ENCODE data around the gene ZNF595. TPM values are rescaled to one million over a fixed set of nuclear protein-coding genes. Genes with fewer than 3 reads are reported as not detected.
A peak's percentile ranks its signal among the peaks of the same experiment; 100 is the strongest.
"Not testable (repeated sequence)": the region's sequence is repeated elsewhere in the genome, so short reads cannot be mapped to it uniquely, and the experiment has no call there.

Gene ZNF595
- total RNA-seq, 1 experiment from 2014 or later: 36.7 TPM

DNA sequence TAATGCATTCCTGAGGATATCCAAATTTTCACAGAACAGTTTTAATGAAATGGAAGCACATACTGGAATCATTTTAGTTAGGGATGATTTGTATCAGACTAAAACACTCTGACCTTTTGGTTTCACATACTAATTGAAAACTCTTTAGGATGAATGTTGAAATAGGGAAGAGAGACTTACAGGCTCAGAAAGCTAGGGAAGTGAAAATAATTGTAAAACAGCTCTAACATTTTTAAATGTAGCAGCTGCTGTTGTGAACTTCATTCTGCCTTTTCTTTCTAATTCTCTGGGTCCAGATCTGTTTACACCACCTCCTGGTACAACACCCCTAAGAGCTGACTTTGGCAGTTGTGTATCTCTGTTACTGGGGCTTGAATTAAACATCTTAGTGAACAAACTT is 9.7 kb upstream of the ZNF595 start:
- intact Hi-C loops (cut with micrococcal nuclease; ENCODE audit: unreplicated experiment); POLR2A ChIA-PET; H3K27ac ChIP-seq (ENCODE audit: low read length); H3K9me3 ChIP-seq (ENCODE audit: control insufficient read depth, insufficient read depth, low read depth, low read length); H3K4me3 ChIP-seq (ENCODE audit: low read depth in 2 of 2, low read length in 2 of 2); H3K4me1 ChIP-seq (ENCODE audit: control insufficient read depth, insufficient read depth, low read length); ATAC-seq; in situ Hi-C loops (cut with HindIII; ENCODE audit: low pct_unique_long_range_greater_than_20kb, low sequenced_read_pairs); H3K36me3 ChIP-seq (ENCODE audit: control insufficient read depth, insufficient read depth, low read length); H3K27me3 ChIP-seq (ENCODE audit: control insufficient read depth, insufficient read depth, low read length); CTCF ChIA-PET; BruUV-seq (replicated peaks); DNase-seq (ENCODE audit: low read depth, low spot score): not testable (repeated sequence)

- H3K36me3 ChIP-seq (ENCODE audit: control insufficient read depth, insufficient read depth, low read length); H3K27me3 ChIP-seq (ENCODE audit: control insufficient read depth, insufficient read depth, low read length); DNase-seq (ENCODE audit: low read depth, low spot score); in situ Hi-C loops (cut with HindIII; ENCODE audit: low pct_unique_long_range_greater_than_20kb, low sequenced_read_pairs); BruUV-seq (replicated peaks); ATAC-seq; H3K27ac ChIP-seq (ENCODE audit: low read length); H3K4me3 ChIP-seq (ENCODE audit: low read depth in 2 of 2, low read length in 2 of 2); H3K4me1 ChIP-seq (ENCODE audit: control insufficient read depth, insufficient read depth, low read length); H3K9me3 ChIP-seq (ENCODE audit: control insufficient read depth, insufficient read depth, low read depth, low read length); intact Hi-C loops (cut with micrococcal nuclease; ENCODE audit: unreplicated experiment); CTCF ChIA-PET; POLR2A ChIA-PET: not testable (repeated sequence)
Observed at GRCh38 chr4:51253-51652, 1.9 kb upstream of the ZNF595 start.

GRCh38 chr4:51655-52277 is 1.4 kb upstream of the ZNF595 start:
- H3K4me1 ChIP-seq (ENCODE audit: control insufficient read depth, insufficient read depth, low read length); H3K36me3 ChIP-seq (ENCODE audit: control insufficient read depth, insufficient read depth, low read length); BruUV-seq (replicated peaks); H3K9me3 ChIP-seq (ENCODE audit: control insufficient read depth, insufficient read depth, low read depth, low read length); DNase-seq (ENCODE audit: low read depth, low spot score); intact Hi-C loops (cut with micrococcal nuclease; ENCODE audit: unreplicated experiment); H3K27ac ChIP-seq (ENCODE audit: low read length); CTCF ChIA-PET; in situ Hi-C loops (cut with HindIII; ENCODE audit: low pct_unique_long_range_greater_than_20kb, low sequenced_read_pairs); ATAC-seq; POLR2A ChIA-PET; H3K4me3 ChIP-seq (ENCODE audit: low read depth in 2 of 2, low read length in 2 of 2); H3K27me3 ChIP-seq (ENCODE audit: control insufficient read depth, insufficient read depth, low read length): not testable (repeated sequence)

DNA sequence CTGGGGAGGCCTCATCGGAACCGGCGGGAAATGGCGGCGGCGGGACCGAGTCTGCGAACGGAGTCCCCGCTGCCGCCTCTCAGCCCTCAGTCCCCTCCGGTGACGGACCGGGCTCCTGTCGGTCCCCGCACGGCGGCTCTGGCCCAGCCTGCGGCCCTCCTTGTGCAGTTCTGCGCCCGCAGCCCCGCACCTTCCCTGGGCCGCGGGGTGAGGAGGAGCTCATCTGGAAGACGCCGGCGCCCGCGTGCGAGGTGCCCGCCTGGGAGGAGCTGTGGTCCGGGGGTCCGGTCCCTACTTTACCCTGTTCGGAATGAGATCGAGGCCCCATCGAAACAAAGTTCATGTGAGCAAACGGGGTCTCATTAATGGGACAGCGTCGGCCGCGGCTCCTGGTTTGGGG is 400 bp downstream of the ZNF595 start:
- H3K4me1 ChIP-seq (ENCODE audit: control insufficient read depth, insufficient read depth, low read length); BruUV-seq (replicated peaks); H3K36me3 ChIP-seq (ENCODE audit: control insufficient read depth, insufficient read depth, low read length); H3K9me3 ChIP-seq (ENCODE audit: control insufficient read depth, insufficient read depth, low read depth, low read length); intact Hi-C loops (cut with micrococcal nuclease; ENCODE audit: unreplicated experiment); POLR2A ChIA-PET; in situ Hi-C loops (cut with HindIII; ENCODE audit: low pct_unique_long_range_greater_than_20kb, low sequenced_read_pairs); CTCF ChIA-PET; H3K27me3 ChIP-seq (ENCODE audit: control insufficient read depth, insufficient read depth, low read length); DNase-seq (ENCODE audit: low read depth, low spot score); H3K27ac ChIP-seq (ENCODE audit: low read length): not testable (repeated sequence)
- peak overlapping the region; percentile 37 to 38 for H3K4me3 ChIP-seq (ENCODE audit: low read depth in 2 of 2, low read length in 2 of 2)
- ATAC-seq: peak; percentile 54

DNA sequence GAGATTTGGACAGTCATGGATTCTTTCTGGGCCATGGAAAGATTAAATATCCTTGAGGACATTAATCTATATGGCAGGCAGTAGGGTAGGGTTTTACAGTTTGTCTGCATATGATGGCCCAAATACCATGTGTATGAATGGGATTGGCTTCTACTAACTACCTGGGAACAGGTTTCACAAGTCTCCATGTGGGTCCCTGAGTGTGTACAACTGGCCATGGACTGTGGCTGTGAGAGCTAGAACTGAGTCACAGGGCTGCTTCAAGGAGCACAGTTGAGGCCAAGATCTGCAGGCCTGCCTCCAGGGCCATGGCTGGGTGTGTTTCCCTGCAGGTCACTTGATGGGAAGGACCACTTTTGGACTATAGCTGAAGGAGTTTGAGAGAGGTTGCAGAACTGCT is 11.6 kb downstream of the ZNF595 start:
- in situ Hi-C loops (cut with HindIII; ENCODE audit: low pct_unique_long_range_greater_than_20kb, low sequenced_read_pairs); H3K27ac ChIP-seq (ENCODE audit: low read length); H3K4me3 ChIP-seq (ENCODE audit: low read depth in 2 of 2, low read length in 2 of 2); CTCF ChIA-PET; BruUV-seq (replicated peaks); H3K36me3 ChIP-seq (ENCODE audit: control insufficient read depth, insufficient read depth, low read length); H3K27me3 ChIP-seq (ENCODE audit: control insufficient read depth, insufficient read depth, low read length); H3K4me1 ChIP-seq (ENCODE audit: control insufficient read depth, insufficient read depth, low read length); ATAC-seq; H3K9me3 ChIP-seq (ENCODE audit: control insufficient read depth, insufficient read depth, low read depth, low read length); intact Hi-C loops (cut with micrococcal nuclease; ENCODE audit: unreplicated experiment); DNase-seq (ENCODE audit: low read depth, low spot score); POLR2A ChIA-PET: not testable (repeated sequence)
